ENCODE data around the gene EMID1.
"Not testable (repeated sequence)": the region's sequence is repeated elsewhere in the genome, so short reads cannot be mapped to it uniquely, and the experiment has no call there.

The EMID1 gene

GRCh38 chr22:29211466-29211865, 5.8 kb downstream of the EMID1 start:
- no peak for DNase-seq (ENCODE audit: low spot score)

- DNase-seq (ENCODE audit: low spot score), result no peak
Measured at GRCh38 chr22:29212743-29213142, 7.0 kb downstream of the EMID1 start.

GRCh38 chr22:29213493-29213892, 7.8 kb downstream of the EMID1 start:
- peak; percentile 54 for DNase-seq (ENCODE audit: low spot score)

- DNase-seq (ENCODE audit: low spot score), result peak; percentile 52
Measured at GRCh38 chr22:29214232-29214631, 8.5 kb downstream of the EMID1 start.

- DNase-seq (ENCODE audit: low spot score), result no peak
Measured at GRCh38 chr22:29215012-29215860, 9.5 kb downstream of the EMID1 start.

GRCh38 chr22:29216011-29216872, 10.5 kb downstream of the EMID1 start:
- DNase-seq (ENCODE audit: low spot score), result no peak

- no peak for DNase-seq (ENCODE audit: low spot score)
Measured at GRCh38 chr22:29216873-29217666, 11.4 kb downstream of the EMID1 start.

GRCh38 chr22:29217827-29218757, 12.4 kb downstream of the EMID1 start:
- DNase-seq (ENCODE audit: low spot score), result no peak

- DNase-seq (ENCODE audit: low spot score), result peak; percentile 51
Measured at GRCh38 chr22:29218758-29219408, 13.2 kb downstream of the EMID1 start.

GRCh38 chr22:29219409-29219782, 13.7 kb downstream of the EMID1 start:
- not testable (repeated sequence) for DNase-seq (ENCODE audit: low spot score)

- no peak for DNase-seq (ENCODE audit: low spot score)
Measured at GRCh38 chr22:29219881-29220670, 14.4 kb downstream of the EMID1 start.

- peak; percentile 69 for DNase-seq (ENCODE audit: low spot score)
Measured at GRCh38 chr22:29224121-29224858, 18.6 kb downstream of the EMID1 start.

GRCh38 chr22:29224859-29225410, 19.2 kb downstream of the EMID1 start:
- peak; percentile 59 for DNase-seq (ENCODE audit: low spot score)

- DNase-seq (ENCODE audit: low spot score), result peak; percentile 80
Measured at GRCh38 chr22:29225422-29226090, 19.9 kb downstream of the EMID1 start.

- peak; percentile 64 for DNase-seq (ENCODE audit: low spot score)
Measured at GRCh38 chr22:29226351-29226981, 20.8 kb downstream of the EMID1 start.

- peak; percentile 57 for DNase-seq (ENCODE audit: low spot score)
Measured at GRCh38 chr22:29230972-29231875, 25.5 kb downstream of the EMID1 start.

Data from left forelimb (tissue), 1 donor.